ENCODE measurements around the gene SYNC. TPM values are rescaled to one million over a fixed set of nuclear protein-coding genes. Genes with fewer than 3 reads are reported as not detected.

The SYNC gene
- total and polyA plus RNA-seq, 2 of the 8 experiments (the other 6 are each of a cell fraction or from before 2014, with no cell fraction given), result 0.06 to 0.17 TPM

- H2BK15ac ChIP-seq (ENCODE audit: low read length), result no peak overlapping the region
- H3K4me3 ChIP-seq (ENCODE audit: extremely low read depth in 1 of 4, insufficient read depth in 2 of 4, low read depth in 3 of 4, low read length in 4 of 4), result no peak overlapping the region
- POLR2A ChIA-PET (ENCODE audit: partially characterized antibody), result interaction anchor here (0.6 to 15.0 kb wide), 7 partner anchors 8 to 81 kb away, joined by 3 to 124 read pairs (median 4); no protein-coding TSS in a partner anchor
- H3K9ac ChIP-seq (replicated peaks in 1 of 4; ENCODE audit: extremely low read depth in 1 of 4, low read depth in 3 of 4, low read length in 3 of 4), result no peak overlapping the region
- CTCF ChIA-PET (ENCODE audit: partially characterized antibody), result interaction anchor here (0.6 to 2.3 kb wide), 5 partner anchors 19 to 293 kb away, joined by 3 to 18 read pairs (median 5); no protein-coding TSS in a partner anchor
- peaks cover 0 to 2% of the 10 kb centered on the region in 2 experiments; a peak in 1 of 4 replicates for H3K9me3 ChIP-seq (ENCODE audit: insufficient read depth in 2 of 2, low read depth in 1 of 2, low read length in 1 of 2)
- no peak overlapping the region for H3K56ac ChIP-seq (replicated peaks; ENCODE audit: insufficient read length, low read depth, low read length)
- no peak overlapping the region for H3K27ac ChIP-seq (ENCODE audit: low read depth, low read length)
- no peak overlapping the region for H4K91ac ChIP-seq (replicated peaks; ENCODE audit: insufficient read length, low read length)
- H4K20me1 ChIP-seq (replicated peaks in 1 of 2; ENCODE audit: control insufficient read depth in 1 of 2, insufficient read depth in 2 of 2, low read length in 2 of 2), result no peaks in the 10 kb centered on the region
- TF ChIP-seq NRF1 (IDR thresholded peaks at IDR 0.05; ENCODE audit: low read depth, low read length), result no peak
- no peak for TF ChIP-seq SRF (IDR thresholded peaks at IDR 0.05; ENCODE audit: low read depth, low read length)
- no peak for TF ChIP-seq CTBP2 (IDR thresholded peaks at IDR 0.05; ENCODE audit: borderline replicate concordance, insufficient read depth, insufficient read length, low read length)
- TF ChIP-seq KDM5A (IDR thresholded peaks at IDR 0.05; ENCODE audit: low read length), result no peak
- no peak for TF ChIP-seq CHD1 (IDR thresholded peaks at IDR 0.05; ENCODE audit: low read depth, low read length)
- H3K4ac ChIP-seq (replicated peaks; ENCODE audit: insufficient read length, low read depth, low read length), result no peak overlapping the region
- no peak overlapping the region for H2BK120ac ChIP-seq (replicated peaks; ENCODE audit: low read depth, low read length)
- H3K79me2 ChIP-seq (ENCODE audit: control insufficient read depth in 1 of 2, insufficient read depth in 2 of 2, low read length in 2 of 2), result no peaks in the 10 kb centered on the region
- no peak overlapping the region for H2AFZ ChIP-seq (ENCODE audit: low read length)
- H3K36me3 ChIP-seq (ENCODE audit: control insufficient read depth in 2 of 4, insufficient read depth in 4 of 4, low read length in 3 of 4), result no peaks in the 10 kb centered on the region
- no peak overlapping the region for H4K5ac ChIP-seq (ENCODE audit: insufficient read length, low read depth, low read length)
- no peaks in the 10 kb centered on the region for H3K27me3 ChIP-seq (replicated peaks in 1 of 4; ENCODE audit: control insufficient read depth in 3 of 4, extremely low read depth in 1 of 4, insufficient read depth in 3 of 4, low read length in 3 of 4)
- H3K23ac ChIP-seq (ENCODE audit: insufficient read length), result no peak overlapping the region
- H2BK12ac ChIP-seq (ENCODE audit: low read depth, low read length), result no peak overlapping the region
- H3K79me1 ChIP-seq (ENCODE audit: low read depth, low read length), result no peaks in the 10 kb centered on the region
- no peak overlapping the region for H3K18ac ChIP-seq (ENCODE audit: extremely low read depth, low read length)
- no peak overlapping the region for H2AK5ac ChIP-seq (ENCODE audit: low read depth, low read length)
- H3K4me1 ChIP-seq (replicated peaks in 1 of 4; ENCODE audit: control insufficient read depth in 3 of 4, insufficient read depth in 4 of 4, low read length in 3 of 4), result no peaks in the 10 kb centered on the region
- no peak overlapping the region for H3K4me2 ChIP-seq (ENCODE audit: insufficient read depth in 1 of 2, low read depth in 2 of 2, low read length in 2 of 2)
- no peak overlapping the region for H3K14ac ChIP-seq (ENCODE audit: insufficient read length)
- H3K23me2 ChIP-seq (ENCODE audit: low read depth, low read length), result no peaks in the 10 kb centered on the region
- no peak overlapping the region for H4K8ac ChIP-seq (ENCODE audit: extremely low read depth, insufficient read depth, low read length)
- no peak for FAIRE-seq
- no peak overlapping the region for H2BK20ac ChIP-seq (ENCODE audit: low read length)
- no peak for DNase-seq (ENCODE audit: low read depth in 1 of 2, low spot score in 2 of 2)
- WGBS, 2 experiments (ENCODE audit: extremely low coverage in 1 of 2, insufficient coverage in 1 of 2, insufficient read length in 1 of 2, insufficient replicate concordance in 2 of 2, low coverage in 1 of 2, low lambda C conversion rate in 2 of 2, missing lambda C conversion rate in 1 of 2), result 90% methylated on average over 6 of the region's 6 CpGs; no CpG with 5 or more reads in 1 of the 2 experiments
- H2BK5ac ChIP-seq (ENCODE audit: low read depth, low read length), result no peak overlapping the region
Observed at GRCh38 chr1:32693455-32694174, 9.0 kb downstream of the SYNC start.
